Activated CD4-positive, alpha-beta T cell treated with anti-CD3 and anti-CD28 coated beads for 1 hour (primary cell): ENCODE data around the gene AKR1B1.
A peak's percentile ranks its signal among the peaks of the same experiment; 100 is the strongest.

Experiments used
- DNase-seq: peaks from one replicate; pipeline ENCODE4 v3.0.0-alpha.2; 2020

The AKR1B1 gene

GRCh38 chr7:134468475-134468874 lies 9.6 kb upstream of the AKR1B1 start:
- DNase-seq: no peak

DNA sequence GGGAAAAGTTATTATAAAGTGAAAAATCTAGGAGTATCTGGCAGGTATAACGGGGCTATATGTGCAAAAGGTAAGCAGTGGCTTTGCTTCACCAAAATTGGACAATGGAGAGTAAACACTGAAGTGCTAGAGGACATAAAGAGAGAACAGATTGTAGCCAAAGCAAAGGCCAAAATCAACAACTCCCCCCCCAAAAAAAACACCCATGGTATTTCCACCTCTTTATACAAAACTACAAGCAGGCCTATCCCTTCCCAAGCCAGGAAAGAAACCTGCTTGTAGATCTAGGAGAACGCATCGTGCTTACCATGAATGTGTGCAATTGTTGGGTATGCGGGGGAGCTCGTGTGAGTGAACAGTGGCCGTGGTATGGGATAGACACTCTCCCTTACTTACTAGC lies 9.2 kb upstream of the AKR1B1 start:
- no peak for DNase-seq

- DNase-seq: no peak
Measured at GRCh38 chr7:134465491-134465890, 6.6 kb upstream of the AKR1B1 start.

- DNase-seq: no peak
Measured at GRCh38 chr7:134464496-134464895, 5.6 kb upstream of the AKR1B1 start.

- no peak for DNase-seq
Measured at GRCh38 chr7:134463751-134464150, 4.9 kb upstream of the AKR1B1 start.

DNA sequence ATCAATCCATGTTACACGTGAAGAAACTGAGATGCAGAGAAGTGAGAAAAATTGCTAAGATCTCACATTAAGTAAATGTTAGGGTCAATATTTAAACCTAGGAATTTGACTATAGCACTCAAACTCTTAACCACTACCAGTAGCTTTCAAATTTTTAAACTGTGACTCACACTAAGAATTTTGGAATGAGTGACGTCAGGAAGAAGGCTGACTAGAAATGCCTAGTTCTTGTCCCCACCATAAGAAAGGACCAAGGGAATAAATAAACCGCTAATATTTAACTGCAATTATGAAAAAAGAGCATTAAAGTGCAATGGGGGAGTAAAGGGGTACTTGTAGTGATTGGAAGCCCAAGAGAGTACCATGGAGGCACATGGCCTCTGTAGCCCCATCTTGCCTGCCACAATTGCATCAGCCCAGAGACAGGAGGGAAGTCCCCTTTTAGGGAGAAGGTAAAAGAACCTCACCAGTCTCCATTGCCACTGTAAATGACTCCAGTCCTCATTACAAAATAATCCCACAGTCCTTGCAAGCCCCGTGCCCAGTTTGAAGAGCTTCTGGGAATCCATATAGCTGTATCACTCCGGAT lies 3.5 kb upstream of the AKR1B1 start:
- DNase-seq: no peak

DNA sequence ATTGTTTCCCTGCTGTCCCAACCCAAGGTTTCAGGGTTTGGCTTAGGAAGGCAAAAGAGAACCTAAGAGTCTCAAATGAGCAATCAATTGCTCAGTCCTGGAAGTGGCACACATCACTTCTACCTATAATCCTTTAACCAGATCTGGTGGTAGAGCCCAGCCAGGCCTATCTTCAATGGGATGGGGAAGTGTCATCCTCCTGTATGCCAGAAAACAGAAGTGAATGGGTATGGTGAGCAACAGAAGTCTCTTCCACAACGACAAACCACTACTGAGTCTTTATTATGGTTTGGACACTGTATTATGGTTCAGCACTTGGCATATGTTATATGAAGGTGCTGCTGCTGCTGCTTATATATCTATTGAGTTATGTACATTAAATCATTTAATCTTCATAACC lies 3.0 kb upstream of the AKR1B1 start:
- no peak for DNase-seq

GRCh38 chr7:134459981-134460380 lies 1.1 kb upstream of the AKR1B1 start:
- no peak for DNase-seq

DNA sequence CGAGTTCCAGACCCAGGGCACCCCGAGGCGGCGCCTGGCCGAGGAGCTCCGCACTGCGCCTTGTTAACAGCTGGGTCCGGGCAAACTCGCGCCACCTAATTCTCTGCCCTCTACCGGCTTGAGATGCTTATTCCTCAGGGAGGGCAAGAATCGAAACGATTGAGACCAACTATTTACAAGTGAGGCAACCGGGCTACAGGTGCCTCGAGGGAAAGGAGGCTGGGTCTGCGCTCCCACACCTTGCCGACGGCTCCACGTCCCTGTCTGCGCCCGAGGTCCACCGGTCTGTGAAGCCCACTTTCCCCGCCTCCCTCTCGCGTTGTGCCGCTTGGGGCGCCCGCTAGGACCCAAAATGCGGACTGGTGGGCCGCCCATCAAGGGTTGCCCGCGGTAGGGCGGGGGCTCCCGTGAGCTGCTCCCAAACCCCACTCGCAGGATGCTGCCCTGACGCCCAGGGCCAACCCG lies 527 bp downstream of the AKR1B1 start:
- DNase-seq: peak; percentile 24

DNA sequence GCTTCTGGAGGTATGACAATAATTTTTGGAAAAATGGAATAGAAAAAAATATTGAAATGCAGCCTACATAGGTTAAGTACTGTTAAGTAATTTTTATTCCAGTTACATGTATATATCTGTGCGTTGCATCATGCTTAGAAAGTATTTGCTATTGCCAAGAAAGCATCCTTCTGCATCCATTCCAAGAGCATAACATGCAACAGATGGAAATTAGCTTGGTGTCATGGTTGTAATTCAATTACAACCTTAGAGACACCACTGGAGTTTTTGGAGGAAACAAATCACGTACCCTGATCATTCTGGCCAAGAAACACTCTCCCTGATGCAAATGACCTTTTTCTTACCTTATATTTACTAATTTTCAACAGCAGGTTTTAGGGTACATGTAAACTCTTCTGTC lies 1.7 kb downstream of the AKR1B1 start:
- no peak for DNase-seq

GRCh38 chr7:134454277-134454676 lies 4.6 kb downstream of the AKR1B1 start:
- DNase-seq: no peak

DNA sequence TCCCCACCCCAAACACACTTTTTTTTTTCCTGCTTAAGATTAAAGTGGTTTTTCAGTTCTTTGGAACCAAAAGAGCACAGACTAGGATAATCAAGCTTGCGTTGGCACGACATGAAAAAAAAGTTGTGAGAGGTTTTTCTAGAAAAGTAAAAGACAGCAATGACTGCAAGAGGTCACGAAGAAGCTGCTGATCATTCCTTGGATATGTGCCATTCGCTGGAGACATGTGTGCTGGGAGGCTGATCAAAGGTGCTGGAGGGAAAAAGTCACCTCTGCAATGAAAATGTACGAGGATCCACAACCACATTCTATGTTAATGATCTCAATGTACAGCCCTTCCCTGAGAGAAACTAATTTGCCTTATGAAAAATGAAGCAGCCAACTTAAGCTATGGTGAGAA lies 5.4 kb downstream of the AKR1B1 start:
- DNase-seq: no peak

DNA sequence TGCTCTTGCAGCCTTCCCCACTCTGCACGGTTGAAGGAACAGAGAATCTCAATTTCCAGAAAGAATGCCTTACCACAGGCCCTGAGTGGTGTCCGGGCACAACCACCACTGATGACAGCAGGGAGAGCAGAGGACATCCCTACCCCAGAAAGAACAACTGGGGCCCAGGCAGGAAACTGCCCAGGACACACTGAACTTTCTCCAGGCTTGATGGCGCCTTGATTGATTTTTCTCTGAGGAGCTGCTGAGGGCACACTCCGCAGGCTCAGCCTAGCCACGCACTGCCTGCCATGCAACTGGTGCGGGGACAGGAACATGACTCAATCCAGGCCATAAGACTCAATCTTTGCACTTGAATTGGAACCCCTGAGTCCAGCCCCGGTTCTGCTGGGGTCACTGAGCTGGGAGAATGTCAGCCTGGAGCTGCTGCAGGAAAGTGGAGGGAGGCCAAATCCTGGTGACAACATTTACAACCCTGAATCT lies 5.9 kb downstream of the AKR1B1 start:
- DNase-seq: no peak

- DNase-seq: no peak
Measured at GRCh38 chr7:134452419-134452838, 6.5 kb downstream of the AKR1B1 start.

GRCh38 chr7:134451656-134452055 lies 7.2 kb downstream of the AKR1B1 start:
- no peak for DNase-seq

DNA sequence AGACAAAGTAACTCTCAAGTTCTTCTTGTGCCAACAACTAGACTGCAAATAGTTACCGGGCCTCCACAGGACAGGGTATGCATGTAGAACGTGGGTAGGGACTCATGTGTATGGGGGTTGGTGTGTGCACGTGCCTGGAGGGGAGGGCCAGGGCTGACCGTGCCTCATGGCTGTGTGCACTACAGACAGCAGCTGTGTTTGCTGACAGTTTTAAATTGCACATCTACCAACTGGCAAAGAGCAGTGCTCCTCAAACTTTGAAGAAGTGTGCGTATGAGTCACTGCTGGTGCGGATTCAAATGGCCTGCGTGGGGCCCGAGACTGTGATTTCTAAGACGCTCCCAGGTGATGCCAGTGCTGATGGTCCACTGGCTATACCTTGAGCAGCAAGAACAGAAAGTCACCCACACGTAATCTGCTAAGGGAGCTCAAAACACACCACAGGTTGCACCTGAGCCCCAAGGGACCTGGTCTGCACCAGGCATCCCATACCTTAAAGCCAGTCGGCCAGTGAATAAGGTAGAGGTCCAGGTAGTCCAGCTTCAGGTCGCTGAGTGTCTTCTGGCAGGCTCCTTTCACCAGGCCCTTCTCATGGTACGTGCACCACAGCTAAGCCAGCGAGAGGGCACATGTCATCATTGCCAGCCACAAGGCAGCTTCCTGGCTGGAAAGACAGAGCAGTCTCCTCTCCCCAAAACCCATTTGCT lies 8.5 kb downstream of the AKR1B1 start:
- DNase-seq: no peak

DNA sequence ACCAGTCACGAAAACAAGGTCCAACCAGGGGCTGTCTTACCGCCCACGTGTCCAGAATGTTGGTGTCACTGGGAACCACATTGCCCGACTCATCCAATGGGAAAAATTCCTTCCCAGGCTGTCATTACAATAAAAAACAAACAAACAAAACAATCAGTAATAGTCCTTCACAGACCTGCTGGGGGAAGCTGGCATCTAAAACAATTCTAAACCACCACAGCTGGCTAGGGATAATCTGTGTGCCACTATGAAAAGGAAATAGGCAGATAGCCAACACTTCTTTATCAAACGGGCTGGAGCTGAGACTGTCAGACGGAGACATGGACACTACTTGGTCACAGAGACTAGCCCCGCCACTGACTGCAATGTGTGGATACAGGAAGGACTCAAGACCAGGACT lies 9.2 kb downstream of the AKR1B1 start:
- no peak for DNase-seq

- DNase-seq: no peak
Measured at GRCh38 chr7:134448356-134449229, 10.3 kb downstream of the AKR1B1 start.

DNA sequence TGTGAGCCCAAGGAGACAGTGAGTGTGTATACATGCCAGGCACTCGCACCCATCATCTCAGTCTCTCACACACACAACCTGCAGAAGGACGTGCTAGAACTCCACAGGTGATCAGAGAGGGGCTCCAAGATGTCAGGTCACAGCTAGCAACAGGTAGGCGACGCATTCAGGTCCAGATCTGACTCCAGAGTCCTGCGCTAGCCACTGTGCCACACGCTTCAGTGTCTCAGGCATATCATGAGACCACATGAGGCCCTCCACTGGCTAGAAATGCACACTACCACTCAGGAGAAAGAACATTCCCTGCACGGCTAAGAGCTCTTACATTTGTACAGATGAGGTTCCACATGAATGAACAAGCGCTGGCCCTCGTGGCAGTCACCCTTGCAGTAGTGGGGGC lies 11.5 kb downstream of the AKR1B1 start:
- DNase-seq: no peak

DNA sequence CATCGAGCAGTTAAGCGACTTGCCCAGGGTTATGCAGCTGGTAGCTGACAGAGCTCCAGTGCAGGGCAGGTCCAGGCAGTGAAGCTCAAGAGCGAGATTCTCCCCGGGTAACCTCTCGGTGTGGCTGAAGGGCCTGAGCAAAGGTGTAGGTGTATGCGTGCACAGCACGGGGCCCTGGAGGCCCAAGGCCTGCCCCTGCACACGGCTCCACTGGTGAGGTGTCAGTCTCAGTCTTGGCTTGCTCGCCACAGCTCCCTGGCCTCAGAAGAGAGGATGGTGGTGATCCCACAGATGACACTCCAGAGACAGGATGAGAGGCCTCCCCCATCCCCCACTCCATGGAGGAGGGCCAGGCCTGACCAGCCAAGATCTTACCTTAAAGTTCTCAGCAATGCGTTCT lies 12.0 kb downstream of the AKR1B1 start:
- no peak for DNase-seq

- no peak for DNase-seq
Measured at GRCh38 chr7:134446446-134446845, 12.5 kb downstream of the AKR1B1 start.

- no peak for DNase-seq
Measured at GRCh38 chr7:134444961-134445315, 14.0 kb downstream of the AKR1B1 start.

DNA sequence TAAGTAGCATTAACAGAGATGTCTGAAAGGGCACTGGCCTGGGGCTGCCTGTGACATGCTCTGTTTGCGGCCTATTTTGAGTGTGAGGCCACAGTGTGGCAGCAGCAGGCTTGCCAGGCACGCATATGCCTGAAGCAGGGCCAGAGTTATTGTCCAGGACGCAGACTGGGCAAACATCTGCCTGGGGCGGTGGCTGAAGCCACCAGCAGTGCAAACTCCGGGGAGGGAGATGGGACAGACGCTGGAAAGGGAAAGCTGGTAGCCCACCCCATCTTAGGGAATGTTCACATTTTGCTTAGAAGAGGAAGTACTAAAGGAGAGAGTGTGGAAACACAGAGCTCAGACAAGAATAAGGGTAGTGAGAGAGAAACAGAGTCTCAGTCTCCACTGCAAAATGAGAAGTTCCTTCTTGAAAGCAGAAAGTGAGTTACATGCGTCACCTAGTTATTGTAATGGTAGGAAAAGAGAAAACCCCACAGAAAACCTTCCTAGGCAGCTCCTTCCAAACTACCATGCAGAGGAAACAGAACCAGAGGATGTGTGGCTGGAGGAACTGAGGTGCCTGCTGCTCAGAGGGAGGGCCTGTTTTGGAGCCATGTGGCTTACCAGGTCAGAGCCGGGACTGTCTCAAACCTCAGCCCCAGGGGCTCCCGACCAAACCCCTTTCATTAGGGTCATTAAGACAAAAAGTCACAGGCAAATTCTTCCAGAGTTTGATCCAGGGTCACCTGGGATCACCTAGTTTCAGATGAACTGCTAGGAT lies 14.5 kb downstream of the AKR1B1 start:
- no peak for DNase-seq
